H9 (cell line): ENCODE results near the gene JARID2. TPM values are rescaled to one million over a fixed set of nuclear protein-coding genes. Genes with fewer than 3 reads are reported as not detected.

Experiments used
- DNase-seq: peaks from one replicate; pipeline ENCODE4 v3.0.0-alpha.2; 2017
- H2AFZ ChIP-seq: one replicate; pipeline ENCODE4 v1.6.1; 2013; ENCODE audit warnings: mild to moderate bottlenecking, low read length, control low read depth, moderate library complexity
- H2AK5ac ChIP-seq: 2 replicates; pipeline ENCODE4 v1.6.1; 2013; ENCODE audit warnings: low read length, control low read depth, mixed read lengths; ENCODE audit not compliant: insufficient read length
- H2BK120ac ChIP-seq: one replicate; pipeline ENCODE4 v1.6.1; 2013; ENCODE audit warnings: low read depth, mild to moderate bottlenecking, low read length, control low read depth, inconsistent platforms; ENCODE audit not compliant: poor library complexity, severe bottlenecking
- H2BK12ac ChIP-seq: 2 replicates; pipeline ENCODE4 v1.6.1; 2013; ENCODE audit warnings: low read length, control low read depth, mixed read lengths, low read depth; ENCODE audit not compliant: insufficient read length
- H2BK15ac ChIP-seq: 2 replicates; pipeline ENCODE4 v1.6.1; 2013; ENCODE audit warnings: low read depth, low read length, control low read depth
- H2BK20ac ChIP-seq: one replicate; pipeline ENCODE4 v1.6.1; 2013; ENCODE audit warnings: low read depth, mild to moderate bottlenecking, low read length, control low read depth, inconsistent platforms; ENCODE audit not compliant: poor library complexity, severe bottlenecking
- H2BK5ac ChIP-seq: 2 replicates; pipeline ENCODE4 v1.6.1; 2013; ENCODE audit warnings: low read length, control low read depth, mixed read lengths; ENCODE audit not compliant: insufficient read length
- H3K14ac ChIP-seq: 2 replicates; pipeline ENCODE4 v1.6.1; 2013; ENCODE audit warnings: low read length, control low read depth; ENCODE audit not compliant: insufficient read depth
- H3K18ac ChIP-seq: 2 replicates; pipeline ENCODE4 v1.6.1; 2013; ENCODE audit warnings: low read depth, mild to moderate bottlenecking, mixed read lengths, low read length, control low read depth; ENCODE audit not compliant: insufficient read length
- H3K23ac ChIP-seq: 2 replicates; pipeline ENCODE4 v1.6.1; 2013; ENCODE audit warnings: low read length, control low read depth, mixed read lengths, low read depth; ENCODE audit not compliant: insufficient read length
- H3K23me2 ChIP-seq: 2 replicates; pipeline ENCODE4 v1.6.1; 2013; ENCODE audit warnings: low read depth, mild to moderate bottlenecking, mixed read lengths, low read length, control low read depth; ENCODE audit not compliant: insufficient read length, poor library complexity, severe bottlenecking
- H3K27ac ChIP-seq: 2 replicates; pipeline ENCODE4 v1.5.1; 2013; ENCODE audit warnings: low read length, control low read depth, mixed read lengths, low read depth; ENCODE audit not compliant: insufficient read length
- H3K27me3 ChIP-seq: 2 replicates; pipeline ENCODE4 v1.6.1; 2013; ENCODE audit warnings: low read length, control low read depth, inconsistent platforms; ENCODE audit not compliant: insufficient read depth
- H3K4ac ChIP-seq: 2 replicates; pipeline ENCODE4 v1.6.1; 2013; ENCODE audit warnings: low read depth, mild to moderate bottlenecking, control low read depth, inconsistent platforms, low read length, moderate library complexity
- H3K4me1 ChIP-seq: 2 replicates; pipeline ENCODE4 v1.6.1; 2013; ENCODE audit warnings: low read length, control low read depth, inconsistent platforms; ENCODE audit not compliant: insufficient read depth
- H3K4me2 ChIP-seq: 2 replicates; pipeline ENCODE4 v1.6.1; 2013; ENCODE audit warnings: low read length, control low read depth, mixed read lengths; ENCODE audit not compliant: insufficient read length, insufficient read depth
- H3K56ac ChIP-seq: 2 replicates; pipeline ENCODE4 v1.6.1; 2013; ENCODE audit warnings: low read depth, mild to moderate bottlenecking, mixed read lengths, low read length, control low read depth; ENCODE audit not compliant: insufficient read length
- H3K79me1 ChIP-seq: 2 replicates; pipeline ENCODE4 v1.6.1; 2013; ENCODE audit warnings: low read depth, mild to moderate bottlenecking, moderate library complexity, low read length, control low read depth, inconsistent platforms; ENCODE audit not compliant: insufficient read depth, poor library complexity, severe bottlenecking
- H3K79me2 ChIP-seq: 2 replicates; pipeline ENCODE4 v1.6.1; 2013; ENCODE audit warnings: low read length, control low read depth, inconsistent platforms; ENCODE audit not compliant: insufficient read depth
- H3K9ac ChIP-seq: 2 replicates; pipeline ENCODE4 v1.6.1; 2013; ENCODE audit warnings: low read length, control low read depth, mixed read lengths; ENCODE audit not compliant: insufficient read length; ENCODE audit errors: extremely low read depth
- H3K9me3 ChIP-seq: one replicate; pipeline ENCODE4 v1.6.1; 2013; ENCODE audit warnings: low read depth, low read length, inconsistent platforms; ENCODE audit not compliant: control insufficient read depth
- H3T11ph ChIP-seq: one replicate; pipeline ENCODE4 v1.6.1; 2013; ENCODE audit warnings: mild to moderate bottlenecking, low read length, control low read depth, inconsistent platforms
- H4K20me1 ChIP-seq: one replicate; pipeline ENCODE4 v1.6.1; 2013; ENCODE audit not compliant: control insufficient read depth, insufficient read length, insufficient read depth
- H4K5ac ChIP-seq: 2 replicates; pipeline ENCODE4 v1.6.1; 2013; ENCODE audit warnings: low read depth, mild to moderate bottlenecking, mixed read lengths, low read length, control low read depth; ENCODE audit not compliant: insufficient read length
- H4K8ac ChIP-seq: replicated peaks from 2 replicates; pipeline ENCODE4 v1.6.1; 2013; ENCODE audit warnings: low read length, control low read depth, mixed read lengths, low read depth; ENCODE audit not compliant: insufficient read length
- H4K91ac ChIP-seq: 2 replicates; pipeline ENCODE4 v1.6.1; 2013; ENCODE audit warnings: low read depth, mild to moderate bottlenecking, moderate library complexity, mixed read lengths, low read length, control low read depth; ENCODE audit not compliant: insufficient read length
- H3K27ac Mint-ChIP-seq, 3 experiments: 2 replicates in 2 of 3; 3 replicates in 1 of 3; pipeline ENCODE4 v1.8.0; 2020 to 2021; ENCODE audit warnings: mixed read lengths in 3 of 3, mild to moderate bottlenecking in 1 of 3, moderate library complexity in 1 of 3
- H3K27me3 Mint-ChIP-seq: 2 replicates; pipeline ENCODE4 v1.8.0; 2021; ENCODE audit warnings: low read depth, mild to moderate bottlenecking, moderate library complexity, mixed read lengths
- H3K36me3 Mint-ChIP-seq, 3 experiments: 2 replicates in 2 of 3; 3 replicates in 1 of 3; pipeline ENCODE4 v1.8.0; 2020 to 2021; ENCODE audit warnings: low read depth in 3 of 3, mixed read lengths in 3 of 3; ENCODE audit not compliant: insufficient read depth in 1 of 3
- H3K4me1 Mint-ChIP-seq, 2 experiments: 2 replicates each; pipeline ENCODE4 v1.8.0; 2020; ENCODE audit warnings: mixed read lengths in 2 of 2
- H3K4me3 Mint-ChIP-seq, 2 experiments: 2 replicates in 1 of 2; 3 replicates in 1 of 2; pipeline ENCODE4 v1.8.0; 2020 to 2021; ENCODE audit warnings: mild to moderate bottlenecking in 2 of 2, mixed read lengths in 2 of 2, moderate library complexity in 1 of 2
- H3K9me3 Mint-ChIP-seq, 2 experiments: 2 replicates in 1 of 2; 3 replicates in 1 of 2; pipeline ENCODE4 v1.8.0; 2020; ENCODE audit warnings: mild to moderate bottlenecking in 2 of 2, mixed read lengths in 2 of 2, moderate library complexity in 1 of 2
- CTCF ChIP-seq: fragments of 200-600 bp; sonication (generic); conservative IDR thresholded peaks from 3 replicates; pipeline ENCODE4 v1.8.0; 2021; ENCODE audit warnings: antibody characterized with exemption, mild to moderate bottlenecking
- WGBS: extraction: QIAGEN DNeasy Blood & Tissue Kit; methylation state at CpG from one replicate; pipeline ENCODE4 v1.1.7; 2013; ENCODE audit warnings: missing lambda C conversion rate, low lambda C conversion rate, mixed read lengths; ENCODE audit not compliant: insufficient read length; ENCODE audit errors: extremely low coverage; 5-methylcytosine and 5-hydroxymethylcytosine counted together
- total RNA-seq: library from RNA; stranded (reverse); gene quantifications from 2 replicates; pipeline ENCODE4 v1.2.1, GENCODE V29; 2021

JARID2 gene
- total RNA-seq, 1 experiment from 2014 or later = 174 TPM

- Histone ChIP-seq H2BK15ac (no peak overlapping the region), H3K23me2 (no peaks in the 10 kb centered on the region), H2BK5ac (no peak overlapping the region), H2AFZ (no peak overlapping the region), H3K9me3 (no peaks in the 10 kb centered on the region), H3K4me2 (no peak overlapping the region), H2BK12ac (no peak overlapping the region), H3K23ac (no peak overlapping the region), H3K18ac (no peak overlapping the region), H3K56ac (no peak overlapping the region), H3K4ac (no peak overlapping the region), H3T11ph (no peak overlapping the region), H4K5ac (no peak overlapping the region), H2BK20ac (no peak overlapping the region), H3K27me3 (no peaks in the 10 kb centered on the region), H2AK5ac (no peak overlapping the region), H3K79me2 (peaks cover 15% of the 10 kb centered on the region; the same call in 1 of the 2 replicates), H3K4me1 (no peaks in the 10 kb centered on the region; the same call in 1 of the 2 replicates), H4K20me1 (peaks cover 3% of the 10 kb centered on the region), H2BK120ac (no peak overlapping the region), H3K9ac (no peak overlapping the region), H3K79me1 (peaks cover 6% of the 10 kb centered on the region), H4K8ac (no peak overlapping the region), H3K14ac (no peak overlapping the region), H4K91ac (no peak overlapping the region), H3K27ac (no peak overlapping the region)
- Mint-ChIP-seq H3K4me1 (peaks cover 33 to 35% of the 10 kb centered on the region in 2 experiments), H3K9me3 (no peaks in the 10 kb centered on the region), H3K36me3 (peaks cover 77 to 98% (median 97%) of the 10 kb centered on the region in 3 experiments), H3K27me3 (peaks cover 1% of the 10 kb centered on the region; the same call in 1 of the 2 replicates), H3K4me3 (no peak overlapping the region), H3K27ac (peak overlapping the region in 2 of 3 experiments; percentile 53 to 66; a peak in 2 of 7 replicates)
- WGBS = no CpG with 5 or more reads among the region's 7 CpGs
- no peak for TF ChIP-seq CTCF
- DNase-seq = no peak
Observed at GRCh38 chr6:15506066-15506465, 260.2 kb downstream of the JARID2 start.
